Keratinocyte (primary cell): Measurements from ENCODE around the gene NACAD.

ENCODE experiments used
- EZH2 ChIP-seq: IDR thresholded peaks from one replicate; pipeline ENCODE4 v1.6.1; 2012; ENCODE audit warnings: inconsistent platforms, mild to moderate bottlenecking, low read length, moderate library complexity
- TF ChIP-seq, protein P1 (sequence below), 3 experiments: IDR thresholded peaks in 1 of 3; conservative IDR thresholded peaks in 1 of 3; optimal IDR thresholded peaks in 1 of 3; 2 replicates in 2 of 3; 3 replicates in 1 of 3; pipeline versions ENCODE3 to v1.5.1; 2011; ENCODE audit warnings: low read length in 3 of 3, mild to moderate bottlenecking in 3 of 3, moderate library complexity in 2 of 3, control low read depth in 1 of 3, inconsistent platforms in 1 of 3; ENCODE audit not compliant: insufficient read depth in 2 of 3; ENCODE audit errors: extremely low read depth in 1 of 3

DNA sequence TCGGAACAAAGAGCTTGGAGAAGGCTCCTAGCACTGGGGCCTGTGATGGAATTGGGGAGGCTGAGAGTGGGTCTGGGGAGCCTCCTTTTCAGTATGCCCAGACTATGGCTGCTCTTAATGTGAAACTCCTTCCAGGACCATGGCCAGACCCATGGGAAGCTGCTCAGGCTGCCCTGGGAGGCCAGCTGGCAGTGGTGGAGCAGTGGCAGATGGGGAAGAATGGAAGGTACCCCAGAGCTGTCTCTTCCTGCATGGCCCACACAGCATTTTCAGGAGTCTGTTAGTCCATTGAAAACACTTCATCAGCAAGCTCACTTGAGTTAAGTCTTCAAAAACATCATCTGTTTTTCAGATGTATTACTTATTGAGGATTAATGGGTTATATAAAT, 18.5 kb downstream of the NACAD start:
- TF ChIP-seq EZH2, result no peak
- TF ChIP-seq, protein P1, sequence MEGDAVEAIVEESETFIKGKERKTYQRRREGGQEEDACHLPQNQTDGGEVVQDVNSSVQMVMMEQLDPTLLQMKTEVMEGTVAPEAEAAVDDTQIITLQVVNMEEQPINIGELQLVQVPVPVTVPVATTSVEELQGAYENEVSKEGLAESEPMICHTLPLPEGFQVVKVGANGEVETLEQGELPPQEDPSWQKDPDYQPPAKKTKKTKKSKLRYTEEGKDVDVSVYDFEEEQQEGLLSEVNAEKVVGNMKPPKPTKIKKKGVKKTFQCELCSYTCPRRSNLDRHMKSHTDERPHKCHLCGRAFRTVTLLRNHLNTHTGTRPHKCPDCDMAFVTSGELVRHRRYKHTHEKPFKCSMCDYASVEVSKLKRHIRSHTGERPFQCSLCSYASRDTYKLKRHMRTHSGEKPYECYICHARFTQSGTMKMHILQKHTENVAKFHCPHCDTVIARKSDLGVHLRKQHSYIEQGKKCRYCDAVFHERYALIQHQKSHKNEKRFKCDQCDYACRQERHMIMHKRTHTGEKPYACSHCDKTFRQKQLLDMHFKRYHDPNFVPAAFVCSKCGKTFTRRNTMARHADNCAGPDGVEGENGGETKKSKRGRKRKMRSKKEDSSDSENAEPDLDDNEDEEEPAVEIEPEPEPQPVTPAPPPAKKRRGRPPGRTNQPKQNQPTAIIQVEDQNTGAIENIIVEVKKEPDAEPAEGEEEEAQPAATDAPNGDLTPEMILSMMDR (optimal IDR thresholded peaks at IDR 0.05 in 1 of 3, IDR thresholded peaks at IDR 0.05 in 1 of 3, conservative IDR thresholded peaks at IDR 0.05 in 1 of 3; ENCODE audit: extremely low read depth in 1 of 3, insufficient read depth in 2 of 3, low read length in 3 of 3), result no peak
